GM19043 (cell line): ENCODE results near the gene ST3GAL5.
"Not testable (repeated sequence)": the region's sequence is repeated elsewhere in the genome, so short reads cannot be mapped to it uniquely, and the experiment has no call there.

Source experiments
- ATAC-seq: cut with Tn5 transposase; IDR thresholded peaks from one replicate; pipeline ENCODE4 v1.9.1; 2021; ENCODE audit warnings: low read depth; ENCODE audit not compliant: unreplicated experiment

The ST3GAL5 gene

DNA sequence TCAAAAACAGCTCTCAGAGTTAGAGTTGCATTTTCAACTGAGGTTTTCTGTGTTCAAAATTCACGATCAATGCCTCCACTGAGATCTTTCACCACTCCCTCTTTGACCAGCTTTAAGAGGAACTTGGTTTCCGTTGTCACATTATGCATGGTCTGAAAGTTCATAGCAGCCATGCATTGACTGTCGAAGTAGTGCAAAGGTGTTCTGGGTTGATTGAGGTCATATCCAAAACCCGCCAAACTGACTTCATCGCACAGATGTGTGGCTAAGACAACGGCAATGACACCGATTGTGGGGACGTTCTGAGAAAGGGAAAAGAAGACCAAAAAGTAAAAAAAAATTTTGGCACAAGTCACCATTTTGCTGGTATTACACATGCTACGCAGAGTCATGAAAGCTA lies 48.7 kb downstream of the ST3GAL5 start:
- no peak for ATAC-seq

DNA sequence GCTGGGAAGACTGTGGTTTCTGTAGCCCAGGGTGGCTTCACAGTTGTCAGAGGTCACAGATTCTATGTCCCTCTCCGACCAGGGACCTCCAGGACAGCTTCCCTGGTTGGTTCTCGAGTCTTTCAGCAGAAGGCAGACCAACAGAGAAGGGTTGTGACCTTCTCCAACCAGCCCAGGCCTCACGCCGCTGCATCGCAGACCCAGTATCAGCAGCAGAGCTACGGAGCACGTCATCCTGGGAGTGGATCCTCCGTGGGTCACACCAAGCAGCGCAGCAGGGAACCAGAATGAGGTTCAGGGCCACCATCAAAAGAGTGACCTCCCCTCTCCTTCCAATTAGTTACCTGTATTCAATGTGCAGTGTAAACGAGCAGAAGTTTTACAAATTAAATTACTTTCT lies 49.3 kb downstream of the ST3GAL5 start:
- no peak for ATAC-seq

DNA sequence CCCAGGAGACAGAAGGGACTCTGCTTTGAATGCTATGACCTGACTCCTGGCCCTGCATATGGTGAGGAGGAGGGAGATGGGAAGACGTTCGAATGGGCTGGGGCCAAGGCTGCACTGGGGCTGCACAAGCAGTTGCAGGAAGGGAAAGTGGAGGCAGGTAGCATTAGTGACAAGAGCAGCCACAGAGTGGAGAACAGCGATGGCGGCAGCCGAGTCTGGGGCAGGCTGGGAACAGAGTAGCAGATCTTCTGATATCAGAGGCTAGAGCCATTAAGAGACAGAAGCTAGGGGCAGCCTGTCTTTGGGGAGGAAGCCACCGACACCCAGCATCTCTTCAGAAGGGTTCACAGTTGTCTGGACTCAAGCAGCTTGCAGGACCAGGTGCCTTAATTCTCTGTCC lies 50.1 kb downstream of the ST3GAL5 start:
- ATAC-seq = no peak

DNA sequence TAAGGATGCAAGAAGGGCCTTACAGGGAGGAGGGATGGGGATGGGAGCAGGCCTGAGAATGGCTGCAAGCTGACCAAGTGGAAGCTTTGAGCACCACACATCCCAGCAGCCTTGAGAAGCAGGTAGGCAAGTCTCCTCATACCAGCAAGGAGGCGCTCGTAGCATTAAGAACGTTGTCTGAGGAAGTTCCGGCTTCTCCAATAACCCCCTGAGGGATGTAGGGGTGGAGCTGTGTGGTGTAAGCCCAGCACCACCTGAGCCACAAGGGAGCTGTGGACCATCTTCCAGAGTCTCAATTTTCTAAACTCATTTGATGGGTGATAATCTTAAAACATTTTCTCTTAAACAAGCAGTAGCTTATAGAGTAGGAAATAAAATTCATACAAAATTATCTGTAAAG lies 50.6 kb downstream of the ST3GAL5 start:
- ATAC-seq = no peak

DNA sequence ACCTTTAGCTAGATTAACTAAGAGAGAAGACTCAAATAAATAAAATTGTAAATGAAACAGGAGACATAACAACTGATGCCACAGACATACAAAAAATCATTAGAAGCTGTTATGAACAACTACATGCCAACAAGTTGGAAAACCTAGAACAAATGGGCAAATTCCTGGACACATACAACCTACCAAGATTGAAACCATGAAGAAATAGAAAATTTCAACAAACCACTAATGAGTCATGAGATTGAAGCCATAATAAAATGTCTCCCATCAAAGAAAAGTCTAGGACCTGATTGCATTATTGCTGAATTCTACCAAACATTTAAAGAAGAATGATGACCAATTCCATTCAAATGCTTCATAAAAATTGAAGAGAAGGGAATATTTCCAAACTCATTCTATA lies 54.3 kb downstream of the ST3GAL5 start:
- no peak for ATAC-seq

DNA sequence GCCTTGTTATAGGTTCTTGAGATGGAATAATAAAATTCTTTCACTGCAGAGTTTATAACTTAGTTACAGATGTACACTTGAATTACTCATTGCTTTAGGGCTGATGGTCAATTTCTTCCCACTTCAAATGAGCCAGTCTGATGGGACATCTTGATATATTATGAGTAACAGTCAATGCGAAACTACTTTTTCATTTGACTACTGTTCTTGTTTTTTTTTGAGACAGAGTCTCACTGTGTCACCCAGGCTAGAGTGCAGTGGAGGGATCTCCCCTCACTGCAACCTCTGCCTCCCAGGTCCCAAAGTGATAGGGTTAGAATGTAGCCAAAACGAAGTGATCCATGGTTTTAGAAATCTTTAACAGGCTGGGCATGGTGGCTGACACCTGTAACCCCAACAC lies 57.1 kb downstream of the ST3GAL5 start:
- no peak for ATAC-seq

DNA sequence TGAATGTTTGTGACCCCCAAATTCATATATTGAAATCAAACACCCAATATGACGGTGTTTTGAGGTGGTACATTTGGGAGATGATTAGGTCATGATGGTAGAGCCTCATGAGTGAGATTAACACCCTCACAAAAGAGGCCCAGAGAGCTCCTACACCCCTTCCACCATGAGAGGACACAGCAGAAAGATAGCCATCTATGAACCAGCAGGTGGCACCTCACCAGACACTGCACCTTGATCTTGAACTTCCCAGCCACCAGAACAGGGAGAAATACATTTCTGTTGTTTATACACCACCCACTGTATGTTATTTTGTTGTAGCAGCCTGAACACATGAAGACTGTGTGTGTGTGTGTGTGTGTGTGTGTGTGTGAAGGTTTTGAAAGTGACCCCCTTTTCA lies 58.1 kb downstream of the ST3GAL5 start:
- ATAC-seq = no peak

DNA sequence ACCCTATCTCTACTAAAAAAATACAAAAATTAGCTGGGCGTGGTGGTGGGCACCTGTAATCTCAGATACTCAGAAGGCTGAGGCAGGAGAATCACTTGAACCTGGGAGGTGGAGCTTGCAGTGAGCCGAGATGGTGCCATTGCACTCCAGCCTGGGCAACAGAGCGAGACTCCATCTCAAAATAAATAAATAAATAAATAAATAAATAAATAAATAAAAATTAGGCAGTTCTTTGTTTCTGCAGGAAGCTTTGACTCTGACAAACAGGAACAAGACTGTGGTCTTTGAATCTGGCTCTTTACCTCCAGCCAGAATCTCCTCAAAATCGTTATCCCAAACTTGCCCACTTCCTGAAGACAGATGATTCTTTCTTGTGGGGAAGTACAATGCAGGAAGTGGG lies 59.4 kb downstream of the ST3GAL5 start:
- not testable (repeated sequence) for ATAC-seq

DNA sequence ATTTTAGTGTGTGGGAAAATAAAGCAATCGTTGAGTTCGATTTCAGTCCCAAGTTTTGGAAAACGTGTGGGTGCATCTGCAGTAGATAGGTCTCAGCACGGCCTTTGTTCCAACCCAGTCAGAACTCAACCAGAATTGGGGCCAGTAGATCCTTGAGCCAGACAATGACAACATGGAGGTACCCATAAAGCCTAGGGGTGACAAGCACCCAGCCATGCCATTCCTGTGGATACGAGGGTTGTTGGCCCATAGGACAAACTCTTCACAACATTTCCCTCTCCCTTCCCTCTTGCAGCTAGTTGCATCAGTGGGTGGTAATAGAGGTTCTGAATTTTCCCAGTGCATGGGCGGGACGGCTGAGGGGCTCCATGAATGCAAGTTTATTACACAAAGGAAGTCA lies 60.1 kb downstream of the ST3GAL5 start:
- no peak for ATAC-seq

DNA sequence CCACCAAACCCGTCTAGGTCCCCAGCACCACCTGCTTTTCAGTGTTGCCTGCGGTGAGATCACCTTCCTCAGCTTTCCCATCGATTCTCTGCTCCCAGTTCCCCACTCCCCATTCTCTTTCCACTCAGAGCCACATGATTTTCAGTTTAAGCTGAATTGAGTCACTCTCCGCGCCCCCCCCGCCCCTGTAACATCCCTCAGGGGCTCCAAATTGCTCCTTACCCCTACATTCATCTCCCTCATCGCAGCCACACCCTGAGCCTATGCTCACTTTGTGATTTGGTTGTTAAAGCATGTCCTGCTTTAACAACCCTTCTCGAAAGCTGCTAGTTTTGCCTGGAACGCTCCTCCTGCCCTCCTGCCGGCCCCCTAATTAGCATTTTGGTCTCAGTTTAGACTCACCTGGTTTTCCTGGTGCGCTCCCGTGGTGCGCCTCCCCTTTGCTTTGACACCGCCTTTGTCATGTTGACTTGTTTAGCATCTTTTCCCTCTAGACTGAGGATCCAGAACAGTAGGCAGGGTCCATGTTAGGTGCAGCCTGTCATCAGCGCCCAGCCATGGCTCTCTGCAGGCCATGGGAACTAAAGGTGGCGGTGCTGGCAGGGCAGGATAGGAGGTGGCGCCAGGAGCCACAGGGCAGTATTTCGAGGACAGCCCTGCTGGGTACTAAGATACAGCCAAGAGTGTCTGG lies 60.8 kb downstream of the ST3GAL5 start:
- no peak for ATAC-seq

DNA sequence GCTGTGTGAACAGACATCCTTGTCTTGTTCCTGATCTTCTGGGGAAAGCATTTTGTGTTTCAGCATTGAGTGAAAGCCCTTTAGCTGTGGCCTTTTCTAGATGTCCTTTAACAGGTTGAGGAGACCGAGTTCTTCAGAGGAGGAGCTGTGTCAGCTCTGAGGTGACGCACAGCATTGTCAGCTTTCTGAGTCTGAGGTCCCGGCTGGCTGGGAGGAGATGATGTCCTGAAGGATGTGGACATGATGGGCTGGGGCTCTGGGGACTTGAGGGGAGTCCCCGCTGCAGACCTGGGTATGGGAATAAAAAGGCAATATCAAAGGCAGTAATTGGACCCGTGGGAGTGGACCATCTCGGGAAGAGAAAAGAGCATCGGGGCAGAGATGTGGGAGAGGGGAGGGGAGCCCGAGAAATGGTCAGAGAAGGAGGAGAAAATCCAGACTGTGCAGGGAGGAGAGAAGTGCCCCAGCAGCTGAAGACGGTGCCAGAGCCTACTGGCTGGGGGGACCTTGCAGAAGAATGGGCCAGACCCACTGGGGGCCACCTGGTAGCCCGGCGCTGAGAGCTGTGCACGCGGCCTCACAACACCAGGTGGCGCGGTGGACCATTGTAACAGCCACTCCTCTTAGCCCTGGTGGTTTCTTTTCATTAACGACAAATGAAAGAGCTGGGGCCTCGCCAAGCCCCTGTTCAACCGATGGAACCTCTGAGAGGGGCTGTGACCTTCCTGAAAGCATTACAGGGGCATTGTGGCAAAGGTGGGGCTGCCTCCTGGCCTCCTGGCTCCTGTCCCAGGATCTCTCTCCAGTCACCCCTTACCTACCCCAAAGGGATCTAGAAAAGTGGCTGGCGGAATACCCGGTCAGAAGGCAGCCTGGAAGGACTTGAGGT lies 61.6 kb downstream of the ST3GAL5 start:
- ATAC-seq = no peak

DNA sequence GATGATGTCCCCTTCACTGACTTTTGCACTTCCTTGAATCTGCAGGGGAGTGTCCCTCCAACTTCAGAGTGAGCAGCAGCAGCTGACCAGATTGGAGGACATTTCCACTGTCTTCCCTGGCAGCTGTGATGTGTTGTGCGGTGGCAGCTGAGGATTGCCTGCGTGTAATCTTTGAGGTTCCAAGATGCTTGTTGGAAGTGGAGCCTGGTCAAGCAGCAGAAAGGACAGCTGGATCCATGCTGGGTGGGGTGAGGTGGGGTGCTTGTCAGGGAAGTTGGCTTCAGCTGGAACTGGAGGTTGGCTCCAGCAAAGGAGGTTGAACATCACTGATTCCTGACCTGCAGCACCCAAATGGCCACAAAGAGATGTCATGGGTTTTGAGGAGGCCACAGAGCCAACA lies 64.8 kb downstream of the ST3GAL5 start:
- no peak for ATAC-seq

DNA sequence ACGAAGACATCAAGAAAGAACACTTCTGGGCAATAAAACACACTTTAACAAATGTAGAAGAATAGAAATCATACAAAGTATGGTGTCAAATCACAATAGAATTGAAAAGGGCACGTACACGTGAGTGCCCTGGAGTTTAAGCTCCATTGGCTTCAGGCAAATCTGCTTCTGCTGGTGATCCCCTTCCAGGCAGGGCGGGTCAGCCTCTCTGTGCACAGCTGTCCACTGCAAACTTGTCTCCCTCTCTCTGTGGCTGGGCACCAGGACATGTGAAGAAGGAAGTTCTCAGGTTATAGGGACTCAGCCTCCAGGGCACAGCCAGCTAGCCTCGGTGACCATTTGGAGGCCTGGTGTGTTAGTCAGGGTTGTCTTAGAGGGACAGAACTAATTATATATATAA lies 66.0 kb downstream of the ST3GAL5 start:
- ATAC-seq = no peak

DNA sequence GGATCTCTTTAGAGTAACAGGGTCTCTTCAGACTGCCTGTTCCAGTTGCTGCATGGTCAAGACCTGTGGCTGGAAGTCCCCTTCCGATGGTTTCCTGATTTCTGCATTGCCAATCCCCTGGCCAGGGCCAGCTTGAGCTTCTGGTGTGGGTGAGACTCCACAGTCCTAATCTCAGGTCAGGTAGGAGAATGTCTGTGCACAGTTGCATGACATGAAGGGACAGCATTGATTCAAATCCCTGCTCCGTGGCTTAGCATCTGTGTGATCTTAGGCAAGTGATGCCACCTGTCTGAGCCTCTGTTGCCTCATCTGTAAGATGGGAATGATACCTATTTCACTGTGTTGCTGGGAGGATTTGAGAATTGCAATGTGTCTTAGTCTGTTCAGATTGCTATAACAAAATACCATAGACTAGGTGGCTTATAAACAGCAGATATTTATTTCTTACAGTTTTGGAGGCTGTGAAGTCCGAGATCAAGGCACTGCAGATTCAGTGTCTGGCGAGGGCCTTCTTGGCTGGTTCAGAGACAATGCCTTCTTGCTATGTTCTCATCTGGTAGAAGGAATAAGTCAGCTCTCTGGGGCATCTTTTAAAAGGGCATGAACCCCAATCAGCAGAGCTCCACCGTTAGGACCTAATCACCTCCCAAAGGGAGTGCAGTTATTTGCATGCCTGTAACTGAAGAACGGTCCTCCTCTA lies 68.8 kb downstream of the ST3GAL5 start:
- no peak for ATAC-seq

DNA sequence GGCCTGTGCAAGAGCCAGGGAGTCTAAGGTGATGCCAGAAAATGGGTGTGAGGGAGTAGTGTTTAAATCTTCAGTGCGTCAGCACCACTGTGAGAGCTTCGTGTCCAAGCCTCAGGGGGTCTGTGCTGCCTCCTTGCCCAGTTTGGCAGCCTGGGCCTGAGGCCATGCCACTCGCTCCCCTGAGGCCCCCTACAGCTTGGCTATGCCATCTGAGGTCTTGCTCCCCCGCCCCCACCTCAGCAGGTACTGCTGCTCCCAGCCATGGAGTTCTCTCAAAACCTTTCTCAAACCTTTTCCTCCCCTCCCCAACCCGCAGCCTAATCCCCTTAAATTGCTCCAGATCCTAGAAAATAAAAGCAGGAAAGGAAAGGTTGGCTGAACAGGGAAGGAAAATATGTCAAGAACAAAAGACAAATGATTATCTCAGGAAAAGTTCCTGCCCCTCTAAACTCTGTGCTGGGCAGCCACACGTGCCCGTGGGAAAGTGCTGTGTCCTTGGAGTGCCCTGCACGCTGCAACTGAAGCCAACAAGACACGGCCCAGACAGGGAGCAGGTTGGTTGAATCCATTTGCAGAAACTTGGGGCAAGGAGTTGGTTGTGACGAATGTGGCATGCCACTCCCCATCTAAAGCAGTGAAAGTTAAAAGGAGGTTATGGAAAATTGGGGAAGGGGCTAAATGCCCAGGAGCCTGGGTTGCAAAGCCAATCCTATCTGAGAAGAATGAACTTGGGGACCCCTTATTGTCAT lies 73.8 kb downstream of the ST3GAL5 start:
- ATAC-seq = no peak

DNA sequence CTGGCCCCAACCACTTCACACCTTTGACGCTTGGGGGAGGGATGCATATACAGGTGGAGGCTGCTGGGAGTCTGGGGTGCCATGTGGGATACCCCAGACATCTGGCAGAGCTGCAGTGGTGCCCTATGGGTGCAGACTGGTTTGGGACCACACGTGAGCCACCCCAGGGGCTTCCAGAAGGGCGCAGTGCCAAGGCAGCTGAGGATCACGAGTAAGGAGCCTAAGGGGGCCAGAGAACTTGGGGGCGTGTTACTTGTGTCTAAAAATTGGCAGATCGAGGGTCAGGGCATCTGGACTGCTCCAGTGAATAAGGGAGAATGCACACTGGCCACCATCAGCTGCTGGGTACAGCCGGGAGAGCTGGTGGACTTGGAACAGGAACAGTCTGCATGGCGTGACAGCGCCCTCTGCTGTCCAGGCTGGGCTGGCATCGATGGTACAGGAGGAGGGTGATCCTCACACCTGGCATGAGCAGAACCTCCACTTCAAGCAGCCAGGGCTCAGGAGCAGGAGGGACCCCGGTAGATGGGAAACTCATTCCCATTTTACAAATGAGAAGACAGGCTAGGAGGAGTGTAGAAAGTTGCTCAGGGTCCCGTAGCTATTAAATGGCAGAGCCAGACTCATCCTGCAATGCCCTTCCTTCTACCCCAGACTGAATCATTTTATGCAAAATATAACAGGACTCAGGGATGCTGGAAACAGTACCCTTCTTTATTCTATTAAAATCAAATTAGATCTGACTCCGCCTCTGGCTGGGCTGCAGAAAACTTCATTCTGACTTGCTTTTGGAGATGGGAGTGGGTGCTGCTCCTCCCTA lies 74.6 kb downstream of the ST3GAL5 start:
- ATAC-seq = no peak

DNA sequence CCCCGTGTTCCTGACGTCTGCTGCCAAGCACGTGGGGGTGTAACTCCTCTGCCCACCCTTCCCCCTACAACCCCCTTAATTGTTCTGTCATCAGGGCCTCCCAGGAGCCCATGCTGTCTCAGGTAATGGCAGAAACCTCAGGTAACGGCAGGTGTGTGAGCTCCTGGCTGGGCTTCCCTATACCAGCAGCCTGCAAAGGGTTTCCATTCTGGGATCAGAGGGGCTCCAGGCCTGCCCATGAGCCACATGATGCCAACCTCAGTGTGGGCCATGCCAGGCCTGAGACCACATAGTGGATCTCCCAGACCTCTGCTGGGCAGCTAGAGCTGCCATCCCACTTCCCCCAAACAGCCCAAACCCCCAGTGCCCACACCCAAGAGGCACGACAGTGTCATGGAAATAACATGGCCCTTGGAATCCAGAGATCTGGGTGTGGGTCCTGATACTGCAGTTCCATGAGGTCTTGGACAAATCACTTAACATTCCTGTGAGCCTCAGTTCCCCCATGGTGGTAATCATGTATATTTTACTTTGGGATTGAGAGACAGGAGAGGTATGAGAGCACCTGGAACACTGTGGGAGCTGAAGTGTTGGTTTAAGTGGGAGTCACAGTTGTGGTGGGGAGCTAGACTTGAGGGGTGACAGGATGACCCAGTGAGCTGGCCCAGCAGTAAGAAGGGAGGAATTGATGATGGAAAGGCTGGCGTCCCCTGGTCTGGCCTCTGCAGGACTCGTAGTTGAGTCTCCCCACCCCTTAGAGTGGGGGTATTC lies 75.4 kb downstream of the ST3GAL5 start:
- no peak for ATAC-seq

DNA sequence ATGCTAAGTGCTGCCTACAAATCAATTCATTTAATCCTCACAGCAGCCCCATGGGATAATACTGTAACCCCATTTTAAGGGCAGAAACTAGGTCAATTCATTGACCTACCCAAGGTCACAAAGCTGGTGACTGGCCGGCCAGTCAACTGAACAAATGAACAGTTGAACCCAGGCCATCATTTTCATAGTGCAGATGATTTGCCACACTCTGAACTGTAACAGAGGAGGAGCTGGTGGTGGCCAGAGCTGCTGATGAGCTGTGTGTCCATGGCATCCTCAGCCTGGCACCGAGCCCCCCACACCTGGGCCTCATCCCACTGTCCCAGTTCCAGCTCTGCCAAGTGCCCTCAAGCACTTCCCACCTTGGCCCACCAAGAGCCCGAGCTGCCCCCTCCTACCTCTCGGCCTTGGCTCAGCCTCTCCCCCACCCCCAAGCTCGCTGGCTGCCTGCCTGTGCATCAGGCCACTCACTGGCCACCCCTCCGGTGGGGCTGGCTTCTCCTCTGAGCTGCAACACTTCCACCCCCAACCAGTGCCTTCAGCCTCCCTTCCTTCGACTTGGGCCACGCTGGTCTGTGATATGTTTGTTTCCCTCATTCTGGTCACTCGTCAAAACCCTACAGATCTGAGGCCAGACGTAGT lies 76.6 kb downstream of the ST3GAL5 start:
- ATAC-seq = no peak
